Measurements from ENCODE around the gene NFIC.

- no peak for TF ChIP-seq EZH2 (IDR thresholded peaks at IDR 0.05; ENCODE audit: borderline replicate concordance, low read length)
- TF ChIP-seq CTCF (IDR thresholded peaks at IDR 0.05; ENCODE audit: low read length), result no peak
Measured at GRCh38 chr19:3465552-3465951, 99.2 kb downstream of the NFIC start.

Data from OCI-LY1 (cell line).